Dermis blood vessel endothelial cell (primary cell): ENCODE results near the gene FOXF1. TPM values are rescaled to one million over a fixed set of nuclear protein-coding genes. Genes with fewer than 3 reads are reported as not detected.

Experiments used
- DNase-seq: peaks from one replicate; pipeline ENCODE4 v3.0.0; 2010
- total RNA-seq: library from RNA; depleted of rRNA; stranded (reverse); fragments of >200 nt; gene quantifications from 2 replicates; pipeline ENCODE4 v1.2.3, GENCODE V29; 2014

The FOXF1 gene
- total RNA-seq, 1 donor from 2014 or later = 0.17 TPM

- no peak for DNase-seq
Observed at GRCh38 chr16:86534779-86535615, 24.7 kb downstream of the FOXF1 start.

DNA sequence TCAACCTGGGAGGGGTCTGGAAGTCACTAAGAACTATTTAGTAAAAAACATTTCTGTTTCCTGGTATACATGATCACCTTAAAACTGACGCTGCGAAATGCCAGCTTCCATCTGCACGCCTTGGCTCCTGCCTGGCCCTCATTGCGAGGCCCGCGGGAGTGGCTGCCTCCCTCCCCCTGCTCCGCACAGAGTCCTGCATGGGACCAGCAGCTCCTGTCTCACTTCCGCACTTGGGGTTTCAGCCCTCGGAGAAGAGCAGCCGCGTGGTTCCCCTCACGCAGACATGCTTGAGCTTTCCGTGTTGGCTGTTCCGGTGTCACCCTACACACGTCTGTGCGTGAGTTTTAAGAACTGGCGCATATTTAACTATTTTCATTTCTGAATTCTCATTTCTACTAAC is 26.3 kb downstream of the FOXF1 start:
- DNase-seq = no peak

DNA sequence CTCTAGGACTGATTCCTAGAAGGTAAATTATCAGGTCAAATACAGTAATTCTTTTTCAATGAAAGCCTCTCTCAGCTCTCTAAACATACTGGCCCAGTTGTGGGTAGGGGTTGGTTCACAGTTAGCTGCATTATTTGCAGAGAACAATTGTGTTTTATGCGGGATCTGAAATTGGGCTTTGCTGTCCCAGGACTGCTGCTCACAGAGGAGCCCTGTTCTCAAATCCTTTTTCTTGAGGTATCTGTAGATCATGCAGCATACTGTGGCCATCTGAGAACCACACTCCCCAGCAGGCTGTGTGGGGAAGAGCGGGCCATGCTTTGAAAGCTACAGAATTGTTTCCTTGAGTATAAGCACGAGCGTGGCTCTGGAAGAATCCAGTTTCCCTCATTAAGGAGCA is 27.2 kb downstream of the FOXF1 start:
- no peak for DNase-seq

DNA sequence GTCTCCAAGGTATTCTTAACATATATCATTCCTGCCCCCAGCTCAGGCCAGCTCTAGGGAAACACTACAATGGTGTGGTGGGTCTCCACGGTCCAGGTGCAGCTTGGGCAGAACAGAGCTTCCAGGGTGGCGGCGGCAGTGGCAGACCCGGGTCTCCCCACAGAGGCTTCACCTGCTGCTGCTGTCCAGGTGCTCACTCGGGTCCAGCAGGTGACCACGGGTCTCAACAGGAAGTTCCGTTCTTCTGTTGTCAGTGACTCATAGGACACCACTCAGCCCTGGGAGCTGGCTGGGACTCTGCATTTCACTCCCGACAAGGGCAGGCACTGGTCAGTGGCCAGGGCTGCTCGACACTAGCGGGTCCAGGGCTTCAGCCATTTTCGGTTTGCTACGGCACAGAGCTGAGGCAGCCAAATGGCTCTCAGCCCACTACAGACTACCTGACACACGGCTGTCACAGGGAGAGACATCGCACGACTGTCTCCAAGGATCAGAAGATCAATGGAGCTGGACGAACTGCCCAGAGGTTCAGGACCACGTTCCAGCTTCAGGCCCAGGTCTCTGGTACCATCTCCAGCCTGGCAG is 28.0 kb downstream of the FOXF1 start:
- no peak for DNase-seq

DNA sequence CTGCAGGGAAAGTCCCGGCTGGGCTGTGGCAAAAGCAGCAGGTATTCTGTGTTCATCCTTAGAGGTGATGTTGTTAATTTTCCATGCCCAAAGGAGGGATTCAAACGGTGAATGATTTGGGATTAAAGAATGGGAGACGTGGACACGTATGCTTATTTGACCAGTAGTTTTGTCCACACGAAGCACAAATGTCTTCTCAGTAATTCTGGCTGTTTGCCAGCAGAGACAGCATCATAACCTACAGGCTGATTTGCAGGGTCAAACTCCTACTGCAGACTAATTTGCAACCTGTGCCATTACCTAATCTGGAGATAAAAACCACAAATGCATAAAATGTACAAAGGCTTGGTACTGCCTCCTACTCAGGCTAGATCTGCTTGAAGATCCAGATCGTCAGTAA is 30.6 kb downstream of the FOXF1 start:
- DNase-seq = no peak

DNA sequence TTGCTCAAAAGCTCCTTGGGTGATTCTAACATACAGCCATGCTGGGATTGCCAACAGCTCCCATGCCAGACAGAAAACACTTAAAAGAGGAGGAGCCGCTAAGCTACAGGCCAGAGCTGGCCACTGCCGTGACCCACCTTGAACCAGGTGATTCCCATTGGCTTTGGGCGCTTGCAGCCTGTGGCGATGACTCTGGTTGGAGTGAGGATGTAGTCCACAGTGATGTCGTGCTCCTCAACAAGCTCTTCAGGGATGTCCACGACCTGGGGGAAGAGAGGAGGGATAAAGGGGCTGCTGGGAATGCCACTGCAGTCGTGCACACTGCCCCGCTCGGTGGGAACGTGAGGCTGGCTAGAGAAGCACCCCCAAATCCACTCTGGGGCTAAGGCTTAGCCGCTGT is 31.2 kb downstream of the FOXF1 start:
- DNase-seq = no peak

DNA sequence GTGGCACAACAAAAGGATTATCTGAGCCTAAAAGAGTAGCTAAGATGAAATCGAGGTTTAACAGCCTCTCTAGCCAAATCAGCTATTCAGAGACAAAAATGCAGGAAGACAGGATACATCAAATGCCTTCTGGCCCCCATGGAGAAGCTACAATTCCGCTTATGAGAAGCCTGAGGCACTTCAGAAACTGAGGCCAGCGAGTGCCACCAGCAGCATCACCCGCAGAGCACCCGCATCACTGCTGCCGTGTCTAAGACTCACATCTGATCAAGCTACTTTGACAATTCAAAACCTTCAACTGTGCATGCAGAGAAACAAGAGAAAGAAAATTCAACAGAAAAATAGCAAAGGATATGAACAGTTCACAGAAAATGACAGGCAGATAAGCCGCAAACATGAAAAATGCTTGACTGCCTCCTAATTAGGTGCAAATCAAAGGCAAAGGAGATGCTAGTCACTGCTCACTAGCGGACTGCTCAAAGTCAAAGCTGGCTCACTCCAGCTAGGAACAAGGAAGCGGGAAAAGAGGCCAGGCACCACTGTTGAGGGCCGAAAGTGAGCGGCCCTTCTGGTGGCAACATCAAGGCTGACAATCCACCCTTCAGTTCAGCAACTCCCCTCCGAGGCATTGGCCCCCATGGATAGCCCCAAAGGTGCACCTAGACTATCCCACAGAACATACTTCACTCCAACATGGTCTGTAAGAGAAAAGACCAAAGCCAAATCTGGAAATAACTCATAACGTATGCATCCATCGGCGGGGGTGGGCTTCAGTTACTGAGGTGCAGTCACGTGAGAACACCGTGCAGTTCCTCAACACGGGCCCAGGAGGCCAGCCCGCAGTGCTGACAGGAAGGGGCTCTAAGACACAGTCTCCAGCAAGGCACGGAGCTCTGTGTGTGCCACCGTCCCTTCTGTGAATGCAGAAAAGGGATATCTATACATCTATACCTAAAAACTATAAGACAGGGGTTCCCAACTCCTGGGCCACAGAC is 32.7 kb downstream of the FOXF1 start:
- DNase-seq = no peak

DNA sequence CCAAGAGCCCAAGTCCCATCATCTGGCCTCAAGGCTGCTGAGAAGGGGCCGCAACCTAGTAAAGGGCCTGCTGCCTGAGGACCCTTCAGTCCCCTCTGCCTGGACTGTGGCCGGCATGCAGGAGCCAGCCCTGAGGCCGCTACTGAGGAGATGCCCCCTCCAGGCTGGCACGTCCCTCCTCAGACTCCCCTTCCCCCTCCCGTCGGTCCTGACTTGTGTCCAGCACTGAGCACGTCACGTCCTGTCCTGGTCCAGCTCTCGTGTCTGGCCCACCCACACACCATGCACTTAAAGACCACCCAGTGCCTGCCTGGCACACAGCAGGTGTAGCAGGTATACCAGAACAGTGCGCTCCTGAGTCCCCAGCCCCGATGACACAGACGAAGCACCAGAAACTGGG is 35.2 kb downstream of the FOXF1 start:
- DNase-seq = no peak

DNA sequence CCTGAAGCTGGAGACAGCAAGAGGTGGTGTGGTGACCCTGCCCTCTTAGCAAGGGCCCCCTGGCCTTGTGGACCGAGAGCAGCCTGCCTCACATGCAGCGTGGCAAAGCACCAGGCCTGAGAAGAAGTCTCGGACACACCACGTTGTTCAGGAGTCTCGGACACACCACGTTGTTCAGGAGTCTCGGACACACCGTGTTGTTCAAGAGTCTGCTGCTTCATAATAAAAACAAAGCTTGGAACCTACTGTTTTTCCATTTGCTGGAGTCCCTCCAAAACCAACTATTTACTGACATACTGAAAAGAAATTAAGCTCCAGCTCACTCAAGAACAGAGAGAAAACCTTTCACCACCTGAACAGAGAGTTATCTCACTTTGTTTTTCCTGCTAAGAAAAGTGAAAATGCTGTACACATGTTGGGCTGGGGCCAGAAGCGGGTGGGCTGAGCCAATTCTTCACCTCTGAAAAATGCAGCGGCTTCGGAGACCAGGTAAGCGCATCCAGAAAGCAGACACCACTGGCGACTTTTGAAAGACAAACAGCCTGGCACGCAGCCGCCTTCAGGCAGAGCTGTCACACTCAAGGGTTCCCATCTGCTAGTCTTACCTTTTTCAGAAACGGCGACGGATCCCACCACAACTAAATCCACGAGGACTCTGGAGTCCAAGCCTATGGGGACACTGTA is 35.8 kb downstream of the FOXF1 start:
- no peak for DNase-seq

DNA sequence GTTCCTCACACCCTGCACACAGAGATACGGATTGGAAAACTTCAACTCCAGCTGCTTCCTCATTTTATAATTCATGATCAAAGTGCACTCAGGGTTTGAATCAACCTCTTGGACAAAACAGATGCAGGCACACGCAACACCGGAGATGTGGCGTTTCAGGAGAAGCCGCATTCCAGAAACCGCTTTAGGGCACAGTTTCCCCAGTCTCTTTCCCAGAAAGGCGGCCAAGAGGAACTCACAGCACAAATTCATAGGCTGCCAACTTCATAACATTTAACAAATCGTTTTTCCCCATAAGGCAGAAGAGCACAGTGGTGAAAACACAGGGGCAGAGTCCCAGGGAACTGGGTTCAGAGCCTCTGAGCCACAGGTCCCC is 36.3 kb downstream of the FOXF1 start:
- no peak for DNase-seq

DNA sequence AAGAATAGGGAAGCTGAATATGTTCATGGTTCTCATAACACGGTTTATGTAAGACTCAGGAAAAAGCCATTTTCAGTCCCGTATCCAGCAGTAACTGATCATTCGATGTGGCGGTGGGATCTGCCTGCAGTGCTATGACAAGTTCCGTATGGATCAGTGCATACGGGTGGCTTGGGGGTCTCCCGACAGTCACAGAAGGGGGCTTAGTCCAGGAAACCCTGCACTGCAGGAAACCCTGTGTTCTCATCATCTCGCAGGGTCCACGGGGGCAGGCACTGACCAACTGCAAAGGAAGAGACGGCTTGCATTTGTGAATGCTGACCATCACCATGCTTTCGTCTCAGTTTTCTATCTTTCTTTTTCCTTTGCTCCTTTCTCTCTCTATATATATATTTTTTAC is 37.0 kb downstream of the FOXF1 start:
- no peak for DNase-seq

DNA sequence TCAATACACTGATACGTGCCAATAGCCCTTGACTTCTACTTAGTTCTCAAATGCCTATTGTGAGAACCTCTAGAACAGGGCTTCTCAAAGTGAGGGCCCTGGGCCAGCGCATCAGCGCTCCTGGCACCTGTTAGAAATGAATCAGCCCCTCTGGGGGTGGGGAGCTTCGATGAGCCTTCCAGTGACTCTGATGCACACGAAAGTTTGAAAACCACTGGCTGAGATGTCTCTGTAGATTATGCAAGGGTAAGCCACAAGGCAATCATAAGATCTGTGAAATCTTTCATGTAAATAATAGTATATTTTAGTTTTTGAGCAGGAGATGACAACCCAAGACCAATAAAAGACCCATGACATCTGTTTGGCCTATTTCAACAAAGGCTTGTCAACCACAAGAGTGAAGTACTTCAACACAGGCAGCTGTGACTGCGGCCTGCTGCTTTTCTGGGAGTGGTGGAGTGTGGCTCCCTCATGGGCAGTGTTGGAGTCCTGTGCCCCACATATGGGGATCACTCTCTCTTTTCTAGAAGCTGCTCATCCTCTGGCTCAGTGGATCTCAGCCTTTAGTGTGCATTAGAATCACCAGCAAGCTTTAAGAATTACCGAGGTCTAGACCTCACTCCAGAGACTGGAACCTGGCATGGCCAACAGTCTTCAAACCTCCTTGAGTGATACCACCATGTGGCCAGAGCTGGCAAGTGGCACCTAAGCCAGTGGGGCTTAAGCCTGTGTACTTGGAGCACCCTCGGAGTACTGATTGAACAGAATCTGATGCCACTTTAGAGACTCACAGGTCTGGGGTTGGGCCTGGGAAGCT is 39.0 kb downstream of the FOXF1 start:
- no peak for DNase-seq

GRCh38 chr16:86549893-86550190 is 39.5 kb downstream of the FOXF1 start:
- DNase-seq = no peak

DNA sequence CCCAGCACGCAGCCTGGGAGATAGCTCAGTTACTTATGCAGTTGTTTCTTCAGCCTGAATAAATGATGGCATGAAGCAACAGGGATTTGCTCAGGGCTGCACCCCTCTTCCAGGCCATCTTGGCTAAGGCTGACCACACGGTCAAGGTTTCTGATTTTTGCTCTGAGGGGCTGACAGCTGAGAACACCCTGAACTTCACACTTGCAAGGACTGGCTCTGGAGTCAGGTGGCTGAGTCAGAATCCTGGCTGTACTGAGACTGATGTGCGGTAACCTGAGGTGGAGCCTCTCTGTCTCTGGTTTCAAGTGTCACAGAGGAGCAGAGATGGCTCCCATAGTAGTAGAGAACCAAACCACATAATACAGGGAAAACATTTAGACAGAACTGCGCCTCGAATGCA is 40.0 kb downstream of the FOXF1 start:
- no peak for DNase-seq

- no peak for DNase-seq
Observed at GRCh38 chr16:86553356-86553755, 43.0 kb downstream of the FOXF1 start.

DNA sequence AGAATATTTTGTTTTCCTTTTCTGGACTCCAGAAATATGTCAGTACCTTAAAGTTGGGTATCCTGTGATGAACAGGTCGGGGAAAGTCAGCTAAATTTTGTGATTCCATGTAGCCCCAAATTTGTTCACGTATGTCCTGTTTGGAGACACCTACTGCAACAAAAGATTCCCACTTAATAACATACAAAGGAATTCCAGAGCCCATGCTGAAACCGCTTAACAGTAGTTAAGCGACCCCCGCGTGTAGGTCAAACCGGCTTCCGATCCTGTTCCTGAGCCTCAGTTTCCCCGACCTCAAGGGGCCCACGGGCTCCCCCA is 44.2 kb downstream of the FOXF1 start:
- DNase-seq = peak; percentile 18

- DNase-seq = peak; percentile 95
Observed at GRCh38 chr16:86554917-86555703, 44.8 kb downstream of the FOXF1 start, which contains the start of gene MTHFSD. MTHFSD (minus strand) TSS chr16:86555235; CDS start chr16:86555184, 51 bp downstream.

- DNase-seq = no peak
Observed at GRCh38 chr16:86555704-86556075, 45.4 kb downstream of the FOXF1 start.

DNA sequence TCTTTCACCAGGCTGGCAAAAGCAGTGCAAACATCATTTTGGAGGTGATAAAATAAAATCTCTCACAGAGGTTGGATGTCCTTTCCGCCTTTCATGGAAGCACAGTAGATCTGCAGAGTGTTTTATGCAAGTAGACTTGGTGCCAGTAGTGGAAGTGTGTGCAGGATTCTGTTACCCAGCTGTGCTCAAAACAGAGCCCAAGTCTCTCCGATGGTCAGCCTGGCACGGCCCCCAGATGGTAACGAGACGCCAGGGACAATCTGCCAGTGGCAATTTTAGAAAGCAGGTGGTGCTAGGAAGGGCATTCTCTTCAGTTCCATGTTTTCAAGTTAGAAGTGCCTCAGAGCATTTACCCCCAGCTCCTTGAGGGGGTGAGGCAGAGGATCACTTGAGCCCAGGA is 46.2 kb downstream of the FOXF1 start:
- no peak for DNase-seq

- no peak for DNase-seq
Observed at GRCh38 chr16:86557587-86557986, 47.3 kb downstream of the FOXF1 start.
